Osteocyte (in vitro differentiated cells): ENCODE results near the gene SH3TC2. TPM values are rescaled to one million over a fixed set of nuclear protein-coding genes. Genes with fewer than 3 reads are reported as not detected.

Experiments used
- DNase-seq: peaks from one replicate; pipeline ENCODE4 v3.0.0; 2021; ENCODE audit warnings: mixed read lengths; ENCODE audit not compliant: unreplicated experiment; ENCODE audit errors: extremely low spot score
- H3K27ac Mint-ChIP-seq: one replicate; pipeline ENCODE4 v1.8.0; 2021; ENCODE audit warnings: mild to moderate bottlenecking, mixed read lengths; ENCODE audit not compliant: unreplicated experiment
- H3K27me3 Mint-ChIP-seq: one replicate; pipeline ENCODE4 v1.8.0; 2021; ENCODE audit warnings: mixed read lengths; ENCODE audit not compliant: unreplicated experiment
- H3K36me3 Mint-ChIP-seq: one replicate; pipeline ENCODE4 v1.8.0; 2021; ENCODE audit warnings: mixed read lengths; ENCODE audit not compliant: unreplicated experiment
- H3K4me1 Mint-ChIP-seq: one replicate; pipeline ENCODE4 v1.8.0; 2021; ENCODE audit warnings: mixed read lengths; ENCODE audit not compliant: unreplicated experiment
- H3K4me3 Mint-ChIP-seq: one replicate; pipeline ENCODE4 v1.8.0; 2021; ENCODE audit warnings: mild to moderate bottlenecking, moderate library complexity, mixed read lengths; ENCODE audit not compliant: unreplicated experiment
- H3K9me3 Mint-ChIP-seq: one replicate; pipeline ENCODE4 v1.8.0; 2021; ENCODE audit warnings: mixed read lengths; ENCODE audit not compliant: unreplicated experiment
- CTCF ChIP-seq: fragments of 200-600 bp; sonication (generic); IDR thresholded peaks from 2 replicates; pipeline ENCODE4 v1.5.0; 2021; ENCODE audit warnings: antibody characterized with exemption, mild to moderate bottlenecking, moderate library complexity
- total RNA-seq: library from RNA; stranded (reverse); gene quantifications from 2 replicates; pipeline ENCODE4 v1.2.1, GENCODE V29; 2021

The SH3TC2 gene
- total RNA-seq, 1 donor from 2014 or later: 0.83 TPM

GRCh38 chr5:149015561-149015960 lies 47.3 kb downstream of the SH3TC2 start:
- Mint-ChIP-seq H3K36me3 (no peaks in the 10 kb centered on the region), H3K4me1 (peaks cover 65% of the 10 kb centered on the region), H3K4me3 (no peak overlapping the region), H3K27ac (peak overlapping the region; percentile 36), H3K27me3 (no peaks in the 10 kb centered on the region), H3K9me3 (no peaks in the 10 kb centered on the region)
- no peak for TF ChIP-seq CTCF
- DNase-seq: no peak

- H3K27ac Mint-ChIP-seq: no peak overlapping the region
- H3K4me1 Mint-ChIP-seq: peaks cover 61% of the 10 kb centered on the region
- DNase-seq: no peak
- H3K9me3 Mint-ChIP-seq: no peaks in the 10 kb centered on the region
- no peaks in the 10 kb centered on the region for H3K27me3 Mint-ChIP-seq
- no peak for TF ChIP-seq CTCF
- H3K4me3 Mint-ChIP-seq: no peak overlapping the region
- H3K36me3 Mint-ChIP-seq: no peaks in the 10 kb centered on the region
Observed at GRCh38 chr5:149015126-149015525, 47.7 kb downstream of the SH3TC2 start.

GRCh38 chr5:149014571-149015031 lies 48.3 kb downstream of the SH3TC2 start:
- no peaks in the 10 kb centered on the region for H3K27me3 Mint-ChIP-seq
- TF ChIP-seq CTCF: no peak
- H3K4me1 Mint-ChIP-seq: peaks cover 56% of the 10 kb centered on the region
- H3K9me3 Mint-ChIP-seq: no peaks in the 10 kb centered on the region
- H3K4me3 Mint-ChIP-seq: no peak overlapping the region
- H3K27ac Mint-ChIP-seq: no peak overlapping the region
- no peaks in the 10 kb centered on the region for H3K36me3 Mint-ChIP-seq
- no peak for DNase-seq

- H3K27me3 Mint-ChIP-seq: no peaks in the 10 kb centered on the region
- H3K27ac Mint-ChIP-seq: no peak overlapping the region
- no peaks in the 10 kb centered on the region for H3K36me3 Mint-ChIP-seq
- H3K9me3 Mint-ChIP-seq: no peaks in the 10 kb centered on the region
- H3K4me1 Mint-ChIP-seq: peaks cover 48% of the 10 kb centered on the region
- DNase-seq: no peak
- no peak for TF ChIP-seq CTCF
- H3K4me3 Mint-ChIP-seq: no peak overlapping the region
Observed at GRCh38 chr5:149013796-149014195, 49.1 kb downstream of the SH3TC2 start.

GRCh38 chr5:149012350-149012749 lies 50.5 kb downstream of the SH3TC2 start:
- no peak for DNase-seq
- H3K36me3 Mint-ChIP-seq: no peaks in the 10 kb centered on the region
- no peak overlapping the region for H3K4me3 Mint-ChIP-seq
- peaks cover 40% of the 10 kb centered on the region for H3K4me1 Mint-ChIP-seq
- no peak for TF ChIP-seq CTCF
- no peaks in the 10 kb centered on the region for H3K9me3 Mint-ChIP-seq
- no peak overlapping the region for H3K27ac Mint-ChIP-seq
- no peaks in the 10 kb centered on the region for H3K27me3 Mint-ChIP-seq
